Heart left ventricle (tissue), 16 donors: ENCODE results near the gene WDR44. TPM values are rescaled to one million over a fixed set of nuclear protein-coding genes. Genes with fewer than 3 reads are reported as not detected.
A peak's percentile ranks its signal among the peaks of the same experiment; 100 is the strongest.
"Not testable (repeated sequence)": the region's sequence is repeated elsewhere in the genome, so short reads cannot be mapped to it uniquely, and the experiment has no call there.

Experiments
- ATAC-seq, 4 donors: fragments of 200-7000 bp; cut with Tn5 transposase; one replicate each; pipeline ENCODE4 v1.9.1; 2020 to 2022; ENCODE audit warnings: moderate library complexity in 4 of 4, mild to moderate bottlenecking in 3 of 4, moderate number of reproducible peaks in 1 of 4
- DNase-seq, 5 donors: peaks; one replicate each; pipeline ENCODE4 v3.0.0-alpha.2; 2020
- H3K27ac ChIP-seq, 12 donors: fragments of 200-600 bp; sonication (generic) in 4 of 12; one replicate each; pipeline versions ENCODE4 v1.5.0 to v1.8.0; 2016 to 2022; ENCODE audit warnings: mild to moderate bottlenecking in 2 of 12
- H3K27me3 ChIP-seq, 9 donors: fragments of 200-600 bp; sonication (generic) in 2 of 9; one replicate each; pipeline versions ENCODE4 v1.5.1 to v1.8.0; 2016 to 2022; ENCODE audit warnings: mild to moderate bottlenecking in 3 of 9
- H3K36me3 ChIP-seq, 9 donors: fragments of 200-600 bp; sonication (generic) in 2 of 9; one replicate each; pipeline versions ENCODE4 v1.5.0 to v1.8.0; 2018 to 2022; ENCODE audit warnings: mild to moderate bottlenecking in 2 of 9
- H3K4me1 ChIP-seq, 12 donors: fragments of 200-600 bp; sonication (generic) in 4 of 12; one replicate each; pipeline versions ENCODE4 v1.5.0 to v1.8.0; 2016 to 2022; ENCODE audit warnings: mild to moderate bottlenecking in 3 of 12
- H3K4me3 ChIP-seq, 12 donors: fragments of 200-600 bp; sonication (generic) in 4 of 12; one replicate each; pipeline versions ENCODE4 v1.5.0 to v1.8.0; 2017 to 2022; ENCODE audit warnings: mild to moderate bottlenecking in 9 of 12, moderate library complexity in 4 of 12
- H3K9me3 ChIP-seq, 12 donors: fragments of 200-600 bp; sonication (generic) in 4 of 12; one replicate each; pipeline versions ENCODE4 v1.5.0 to v1.8.0; 2016 to 2022; ENCODE audit warnings: mild to moderate bottlenecking in 1 of 12
- POLR2A ChIP-seq, 2 donors: fragments of 450-650 bp; IDR thresholded peaks; one replicate each; pipeline ENCODE4 v1.6.1; 2017; ENCODE audit warnings: antibody characterized with exemption in 2 of 2, mild to moderate bottlenecking in 2 of 2, moderate library complexity in 2 of 2
- WGBS, 4 donors: extraction: QIAGEN DNeasy Blood & Tissue Kit in 2 of 4; methylation state at CpG; one replicate each; pipeline versions ENCODE4 v1.1.5 to v1.1.7; 2013 to 2018; 5-methylcytosine and 5-hydroxymethylcytosine counted together
- intact Hi-C, 10 donors: fragments of 100-400 bp; cut with DNase I; formaldehyde crosslinking; loops; one replicate each; pipeline versions ENCODE4 v1.11.1 to v1.14.2; 2022
- polyA plus RNA-seq, 2 donors: library from polyadenylated mRNA; stranded (reverse); fragments of 200-250 nt; gene quantifications; one replicate each; pipeline ENCODE4 v1.2.3, GENCODE V29; 2013
- total RNA-seq, 9 donors: library from RNA; depleted of rRNA in 2 of 9; stranded (reverse); fragments of >200 nt in 2 of 9; fragmentation: NEBNext Ultra II Directional in 3 of 9; extraction: Animal tissue kit (Norgen Biotek cat#: 25700) in 3 of 9; gene quantifications; one replicate each; pipeline versions ENCODE4 v1.1.0 to v1.2.4, GENCODE V29; 2016 to 2023
- TF ChIP-seq, protein P1 (sequence below), 12 donors: fragments of 200-600 bp; sonication (generic) in 4 of 12; IDR thresholded peaks; one replicate each; pipeline versions ENCODE4 v1.5.0 to v1.8.0; 2018 to 2022; ENCODE audit warnings: antibody characterized with exemption in 12 of 12, mild to moderate bottlenecking in 5 of 12
- donor health status: ischemic (EF 13 %, LVEDD 7.1; RV severe dilation, severe dysfunction).
- donor health status: healthy with polysubstance abuse.
- donor health status: DM: no; HTN: yes; CAD: no.
- donor health status: DM: no; HTN: no; CAD: no.
- donor health status: ischemic (EF 25% LVEDD 6.9; RV normal size, moderate dysfunction).
- donor health status: ischemic (EF 25% LVEDD 5.7; RV mildly dilated, moderate dysfunction).
- donor health status: healthy.
- donor health status: DM: yes; HTN: yes; CAD: no.
- donor health status: ischemic (EF 35%, LVEDD 5.7; RV mildly dilated, moderate dysfunction).
- donor health status: nonischemic (EF 11% LVEDD 7.7; RV severe dilation, severe dysfunction).
- donor health status: DM: yes; HTN: yes; CAD: no.
- donor health status: PGD.
- donor health status: ischemic (EF 29% LVEDD 5.4; RV normal size, mild dysfunction).
- donor health status: nonischemic (EF 23%, LVEDD 6.1; RV moderate dilation, normal function).

Gene WDR44
- total and polyA plus RNA-seq, 11 donors: 3.0 to 18.0 (median 14.3) TPM

DNA sequence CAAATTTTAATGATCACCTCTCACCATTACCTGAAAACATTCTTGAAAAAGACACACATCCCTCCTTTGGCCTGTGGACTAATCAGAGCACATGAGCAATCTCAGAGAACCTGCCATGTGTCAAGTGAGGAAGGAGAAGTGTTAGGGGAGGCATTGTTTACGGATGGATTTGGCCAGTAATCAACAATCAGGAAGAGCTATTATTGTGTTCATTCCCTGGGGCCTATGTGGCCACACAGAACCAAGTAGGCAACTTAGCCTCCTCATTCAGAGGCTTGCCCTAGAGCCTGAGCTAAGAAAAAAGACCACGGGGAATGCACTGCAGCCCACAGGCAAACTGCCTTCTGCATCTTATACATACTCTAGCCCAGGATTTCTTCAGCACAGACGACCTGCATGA is 109.1 kb downstream of the WDR44 start:
- no peak for DNase-seq
- H3K27me3 ChIP-seq: no peaks in the 10 kb centered on the region
- H3K4me3 ChIP-seq: no peak overlapping the region
- TF ChIP-seq, protein P1, sequence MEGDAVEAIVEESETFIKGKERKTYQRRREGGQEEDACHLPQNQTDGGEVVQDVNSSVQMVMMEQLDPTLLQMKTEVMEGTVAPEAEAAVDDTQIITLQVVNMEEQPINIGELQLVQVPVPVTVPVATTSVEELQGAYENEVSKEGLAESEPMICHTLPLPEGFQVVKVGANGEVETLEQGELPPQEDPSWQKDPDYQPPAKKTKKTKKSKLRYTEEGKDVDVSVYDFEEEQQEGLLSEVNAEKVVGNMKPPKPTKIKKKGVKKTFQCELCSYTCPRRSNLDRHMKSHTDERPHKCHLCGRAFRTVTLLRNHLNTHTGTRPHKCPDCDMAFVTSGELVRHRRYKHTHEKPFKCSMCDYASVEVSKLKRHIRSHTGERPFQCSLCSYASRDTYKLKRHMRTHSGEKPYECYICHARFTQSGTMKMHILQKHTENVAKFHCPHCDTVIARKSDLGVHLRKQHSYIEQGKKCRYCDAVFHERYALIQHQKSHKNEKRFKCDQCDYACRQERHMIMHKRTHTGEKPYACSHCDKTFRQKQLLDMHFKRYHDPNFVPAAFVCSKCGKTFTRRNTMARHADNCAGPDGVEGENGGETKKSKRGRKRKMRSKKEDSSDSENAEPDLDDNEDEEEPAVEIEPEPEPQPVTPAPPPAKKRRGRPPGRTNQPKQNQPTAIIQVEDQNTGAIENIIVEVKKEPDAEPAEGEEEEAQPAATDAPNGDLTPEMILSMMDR (IDR thresholded peaks at IDR 0.05): no peak
- no peak for TF ChIP-seq POLR2A (IDR thresholded peaks at IDR 0.05)
- WGBS, 4 donors: 53 to 61% (median 57%) methylated on average over 3 of the region's 3 CpGs
- no peak overlapping the region for H3K27ac ChIP-seq
- H3K36me3 ChIP-seq: peaks cover 0 to 15% (median 0%) of the 10 kb centered on the region in 9 donors
- H3K4me1 ChIP-seq: no peaks in the 10 kb centered on the region
- no peak for ATAC-seq
- H3K9me3 ChIP-seq: no peaks in the 10 kb centered on the region
- intact Hi-C loops: no loop called here

DNA sequence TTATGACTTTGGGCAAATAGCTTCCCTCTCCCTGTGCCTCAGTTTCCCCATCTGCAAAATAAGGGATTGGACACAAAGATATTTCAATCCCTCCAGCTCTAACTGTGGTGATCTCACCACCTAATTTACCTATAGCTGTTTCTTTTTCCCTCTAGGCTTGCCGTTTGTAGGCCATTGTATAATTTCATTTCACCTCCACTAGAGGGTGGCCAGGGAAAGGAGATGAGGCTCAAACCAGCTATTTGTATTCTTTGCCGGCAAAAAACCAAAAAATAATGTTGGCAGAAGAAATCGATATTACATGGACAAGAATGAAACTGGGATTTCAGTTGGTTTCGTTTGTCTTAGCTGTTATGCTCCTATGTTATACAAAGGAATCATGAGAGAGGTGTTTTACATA is 113.6 kb downstream of the WDR44 start:
- TF ChIP-seq, protein P1 (IDR thresholded peaks at IDR 0.05): peak in 9 of 12 donors; percentile 17 to 49 (median 37)
- TF ChIP-seq POLR2A (IDR thresholded peaks at IDR 0.05): no peak
- Histone ChIP-seq H3K4me1 (no peaks in the 10 kb centered on the region), H3K27ac (no peak overlapping the region), H3K4me3 (no peak overlapping the region), H3K36me3 (no peaks in the 10 kb centered on the region), H3K27me3 (no peaks in the 10 kb centered on the region), H3K9me3 (no peaks in the 10 kb centered on the region)
- WGBS, 4 donors: 7 to 35% (median 21%) methylated on average over 4 of the region's 4 CpGs
- ATAC-seq (no peak), DNase-seq (no peak)
- intact Hi-C loops: loop anchor here in 2 of 10 donors (2.0 kb wide), 2 partner anchors 137 to 143 kb away; no protein-coding TSS in a partner anchor

GRCh38 chrX:118464501-118464900 is 118.6 kb downstream of the WDR44 start:
- no peak for TF ChIP-seq POLR2A (IDR thresholded peaks at IDR 0.05)
- TF ChIP-seq, protein P1 (IDR thresholded peaks at IDR 0.05): no peak
- H3K4me3 ChIP-seq: no peak overlapping the region
- 48 to 57% (median 54%) methylated on average over 6 of the region's 6 CpGs for WGBS, 4 donors
- no peaks in the 10 kb centered on the region for H3K27me3 ChIP-seq
- H3K36me3 ChIP-seq: no peaks in the 10 kb centered on the region
- no peak for DNase-seq
- H3K4me1 ChIP-seq: no peaks in the 10 kb centered on the region
- no peak for ATAC-seq
- no peaks in the 10 kb centered on the region for H3K9me3 ChIP-seq
- intact Hi-C loops: loop anchor here in 3 of 10 donors (10.0 kb wide), 2 partner anchors 130 to 140 kb away; no protein-coding TSS in a partner anchor
- no peak overlapping the region for H3K27ac ChIP-seq

GRCh38 chrX:118468122-118468521 is 122.2 kb downstream of the WDR44 start:
- Histone ChIP-seq H3K4me1 (no peaks in the 10 kb centered on the region), H3K9me3 (no peaks in the 10 kb centered on the region), H3K4me3 (no peak overlapping the region), H3K27ac (no peak overlapping the region), H3K36me3 (no peaks in the 10 kb centered on the region), H3K27me3 (no peaks in the 10 kb centered on the region)
- whole genome bisulfite sequencing, 4 donors: 40 to 64% (median 51%) methylated on average over 7 of the region's 7 CpGs
- intact Hi-C loops: loop anchor here in 3 of 10 donors (10.0 kb wide), 2 partner anchors 127 to 137 kb away; no protein-coding TSS in a partner anchor
- no peak for DNase-seq
- no peak for ATAC-seq
- TF ChIP-seq, protein P1 (IDR thresholded peaks at IDR 0.05): no peak
- TF ChIP-seq POLR2A (IDR thresholded peaks at IDR 0.05): no peak

- intact Hi-C loops, H3K27me3 ChIP-seq, H3K36me3 ChIP-seq, H3K9me3 ChIP-seq, H3K4me3 ChIP-seq, ATAC-seq, DNase-seq, H3K4me1 ChIP-seq, H3K27ac ChIP-seq: not testable (repeated sequence)
- WGBS, 4 donors: 68 to 98% (median 86%) methylated on average over 5 of the region's 5 CpGs
These were observed 124.9 kb downstream of the WDR44 start for GRCh38 chrX:118470721-118471347.
